Endodermal cell (in vitro differentiated cells): ENCODE results near the gene IL25. TPM values are rescaled to one million over a fixed set of nuclear protein-coding genes. Genes with fewer than 3 reads are reported as not detected.
A peak's percentile ranks its signal among the peaks of the same experiment; 100 is the strongest.

ENCODE experiments used
- DNase-seq: peaks from one replicate; pipeline ENCODE4 v3.0.0-alpha.2; 2017
- H3K27ac ChIP-seq: 2 replicates; pipeline ENCODE4 v1.5.1; 2013; ENCODE audit warnings: mild to moderate bottlenecking, low read depth, low read length, moderate library complexity
- H3K27me3 ChIP-seq: 2 replicates; pipeline ENCODE4 v1.6.1; 2013; ENCODE audit warnings: mild to moderate bottlenecking, low read length, moderate library complexity; ENCODE audit not compliant: insufficient read depth, control insufficient read depth, poor library complexity, severe bottlenecking
- H3K36me3 ChIP-seq: 2 replicates; pipeline ENCODE4 v1.7.0; 2013; ENCODE audit warnings: mild to moderate bottlenecking, low read length, moderate library complexity; ENCODE audit not compliant: control insufficient read depth, insufficient read depth
- H3K4me1 ChIP-seq: one replicate; pipeline ENCODE4 v1.7.0; 2013; ENCODE audit warnings: low read length; ENCODE audit not compliant: control insufficient read depth, insufficient read depth
- H3K4me3 ChIP-seq: 2 replicates; pipeline ENCODE4 v1.5.1; 2013; ENCODE audit warnings: mild to moderate bottlenecking, low read length, moderate library complexity
- H3K9ac ChIP-seq: 2 replicates; pipeline ENCODE4 v1.6.1; 2013; ENCODE audit warnings: mild to moderate bottlenecking, low read length, moderate library complexity; ENCODE audit not compliant: poor library complexity, severe bottlenecking; ENCODE audit errors: extremely low read depth
- H3K9me3 ChIP-seq: 2 replicates; pipeline ENCODE4 v1.6.1; 2013; ENCODE audit warnings: mild to moderate bottlenecking, low read length, moderate library complexity; ENCODE audit not compliant: control insufficient read depth
- H3K27ac Mint-ChIP-seq: 2 replicates; pipeline ENCODE4 v1.8.0; 2020; ENCODE audit warnings: mixed read lengths
- H3K27me3 Mint-ChIP-seq: 2 replicates; pipeline ENCODE4 v1.8.0; 2021; ENCODE audit warnings: mild to moderate bottlenecking, mixed read lengths; ENCODE audit not compliant: insufficient read depth
- H3K36me3 Mint-ChIP-seq: 2 replicates; pipeline ENCODE4 v1.8.0; 2020; ENCODE audit warnings: low read depth, mixed read lengths
- H3K4me1 Mint-ChIP-seq: 2 replicates; pipeline ENCODE4 v1.8.0; 2020; ENCODE audit warnings: mixed read lengths
- H3K4me3 Mint-ChIP-seq: 2 replicates; pipeline ENCODE4 v1.8.0; 2020; ENCODE audit warnings: mild to moderate bottlenecking, moderate library complexity, mixed read lengths
- H3K9me3 Mint-ChIP-seq: 2 replicates; pipeline ENCODE4 v1.8.0; 2020; ENCODE audit warnings: mild to moderate bottlenecking, mixed read lengths
- CTCF ChIP-seq: fragments of 200-600 bp; sonication (generic); conservative IDR thresholded peaks from 2 replicates; pipeline ENCODE4 v1.5.0; 2021; ENCODE audit warnings: antibody characterized with exemption, mild to moderate bottlenecking
- WGBS, 2 experiments: methylation state at CpG; one replicate each; pipeline versions ENCODE4 v1.1.5 to v1.1.7; 2013; ENCODE audit warnings: missing lambda C conversion rate in 2 of 2, mixed read lengths in 1 of 2; ENCODE audit not compliant: insufficient coverage in 1 of 2, insufficient read length in 1 of 2; 5-methylcytosine and 5-hydroxymethylcytosine counted together
- long read RNA-seq, 4 experiments: library from polyadenylated mRNA in 2 of 4; library from RNA in 1 of 4; library from capped mRNA in 1 of 4; stranded (forward) in 3 of 4; unstranded in 1 of 4; transcript quantifications; one replicate each; pipeline ENCODE4 v2.0.0, GENCODE V29; 2020 to 2021; ENCODE audit warnings: inconsistent platforms in 1 of 4
- polyA plus RNA-seq, 2 experiments: library from polyadenylated mRNA; stranded (reverse); fragments of 50-300 nt; gene quantifications; one replicate each; pipeline ENCODE4 v1.2.3, GENCODE V29; 2013
- total RNA-seq, 2 donors: library from RNA; stranded (reverse); fragmentation: NEBNext Ultra II Directional in 1 of 2; extraction: Animal tissue kit (Norgen Biotek cat#: 25700) in 1 of 2; gene quantifications; 2 replicates in 1 of 2; 3 replicates in 1 of 2; pipeline ENCODE4 v1.2.1, GENCODE V29; 2021

The IL25 gene
- total RNA-seq: not detected
- not detected for polyA plus RNA-seq (2013, experiment 1 of 2)
- polyA plus RNA-seq (2013, experiment 2 of 2): not detected
- long read RNA-seq, experiment 1: 0 reads
- long read RNA-seq, experiment 2: 0 reads
- long read RNA-seq, experiment 3: 0 reads
- long read RNA-seq, experiment 4: 0 reads

- Histone ChIP-seq H3K4me3 (no peak within 1 kb of the TSS), H3K4me1 (no peaks in the 10 kb centered on the region), H3K9ac (no peak within 1 kb of the TSS), H3K9me3 (no peaks in the 10 kb centered on the region), H3K27ac (no peak within 1 kb of the TSS), H3K36me3 (no peaks in the 10 kb centered on the region), H3K27me3 (peaks cover 8% of the 10 kb centered on the region)
- H3K27ac Mint-ChIP-seq: no peak within 1 kb of the TSS
- no peak for DNase-seq
- no peaks in the 10 kb centered on the region for H3K9me3 Mint-ChIP-seq
- no peak within 1 kb of the TSS for H3K4me3 Mint-ChIP-seq
- peaks cover 48% of the 10 kb centered on the region for H3K27me3 Mint-ChIP-seq
- H3K4me1 Mint-ChIP-seq: peaks cover 4% of the 10 kb centered on the region
- no peaks in the 10 kb centered on the region for H3K36me3 Mint-ChIP-seq
- 69 to 92% methylated on average over 2 of the region's 2 CpGs for WGBS, 2 experiments
- TF ChIP-seq CTCF: no peak
Observed at GRCh38 chr14:23372509-23372908, at the start of gene IL25. Gene IL25, plus strand, starts transcription at chr14:23372809.

GRCh38 chr14:23323838-23324454, 48.7 kb upstream of the IL25 start:
- Mint-ChIP-seq H3K9me3 (no peaks in the 10 kb centered on the region), H3K27ac (no peak overlapping the region), H3K4me1 (peaks cover 10% of the 10 kb centered on the region), H3K36me3 (peaks cover 56% of the 10 kb centered on the region), H3K27me3 (no peaks in the 10 kb centered on the region), H3K4me3 (no peak overlapping the region)
- WGBS, 2 experiments: 96 to 98% methylated on average over 11 to 17 of the region's 18 CpGs
- no peak for DNase-seq
- Histone ChIP-seq H3K27me3 (no peaks in the 10 kb centered on the region), H3K36me3 (peaks cover 46% of the 10 kb centered on the region), H3K4me3 (peak overlapping the region; percentile 95), H3K27ac (no peak overlapping the region), H3K9me3 (no peaks in the 10 kb centered on the region), H3K9ac (no peak overlapping the region), H3K4me1 (peaks cover 6% of the 10 kb centered on the region)
- TF ChIP-seq CTCF: no peak

GRCh38 chr14:23324455-23324846, 48.2 kb upstream of the IL25 start:
- Mint-ChIP-seq H3K4me1 (peaks cover 10% of the 10 kb centered on the region), H3K4me3 (no peak overlapping the region), H3K36me3 (peaks cover 52% of the 10 kb centered on the region), H3K27ac (no peak overlapping the region), H3K27me3 (no peaks in the 10 kb centered on the region), H3K9me3 (no peaks in the 10 kb centered on the region)
- no peak for TF ChIP-seq CTCF
- no peak overlapping the region for H3K4me3 ChIP-seq
- no peaks in the 10 kb centered on the region for H3K9me3 ChIP-seq
- H3K9ac ChIP-seq: no peak overlapping the region
- no peak for DNase-seq
- peaks cover 41% of the 10 kb centered on the region for H3K36me3 ChIP-seq
- H3K27me3 ChIP-seq: no peaks in the 10 kb centered on the region
- WGBS, 2 experiments: 93 to 100% methylated on average over 2 of the region's 2 CpGs
- H3K4me1 ChIP-seq: peaks cover 6% of the 10 kb centered on the region
- H3K27ac ChIP-seq: no peak overlapping the region
